Measurements from ENCODE around the gene ZFYVE21. TPM values are rescaled to one million over a fixed set of nuclear protein-coding genes. Genes with fewer than 3 reads are reported as not detected.

Gene ZFYVE21
- total RNA-seq, 1 donor from 2014 or later = 86.6 TPM

GRCh38 chr14:103714063-103714724, 1.4 kb upstream of the ZFYVE21 start:
- ATAC-seq (no peak), DNase-seq (ENCODE audit: low spot score) (no peak)
- intact Hi-C loops (cut with DNase I) = no loop called here

GRCh38 chr14:103716091-103716801, 636 bp downstream of the ZFYVE21 start:
- no peak for ATAC-seq
- peak; percentile 76 for DNase-seq (ENCODE audit: low spot score)
- intact Hi-C loops (cut with DNase I) = no loop called here

GRCh38 chr14:103716899-103717411, 1.3 kb downstream of the ZFYVE21 start:
- intact Hi-C loops (cut with DNase I) = loop anchor here (1.0 kb wide), 1 partner anchor 9 kb away; no protein-coding TSS in a partner anchor
- ATAC-seq = no peak

GRCh38 chr14:103718572-103718971, 3.0 kb downstream of the ZFYVE21 start:
- ATAC-seq (no peak), DNase-seq (ENCODE audit: low spot score) (no peak)
- intact Hi-C loops (cut with DNase I) = no loop called here

More at GRCh38 chr14:103716899-103717411, 1.3 kb downstream of the ZFYVE21 start:
- no peak for DNase-seq (ENCODE audit: low spot score)

GRCh38 chr14:103719751-103720150, 4.1 kb downstream of the ZFYVE21 start:
- intact Hi-C loops (cut with DNase I) = no loop called here
- ATAC-seq = no peak
- no peak for DNase-seq (ENCODE audit: low spot score)

- ATAC-seq = no peak
- intact Hi-C loops (cut with DNase I) = no loop called here
- DNase-seq (ENCODE audit: low spot score) = no peak
Observed at GRCh38 chr14:103721334-103722120, 5.9 kb downstream of the ZFYVE21 start.

- ATAC-seq (no peak), DNase-seq (ENCODE audit: low spot score) (no peak)
- intact Hi-C loops (cut with DNase I) = no loop called here
Observed at GRCh38 chr14:103723748-103724081, 8.1 kb downstream of the ZFYVE21 start.

- intact Hi-C loops (cut with DNase I) = no loop called here
- peak; percentile 86 for DNase-seq (ENCODE audit: low spot score)
- ATAC-seq = peak; percentile 79
Observed at GRCh38 chr14:103724116-103724515, 8.5 kb downstream of the ZFYVE21 start.

GRCh38 chr14:103725001-103725682, 9.5 kb downstream of the ZFYVE21 start:
- DNase-seq (ENCODE audit: low spot score) = no peak
- intact Hi-C loops (cut with DNase I) = no loop called here
- ATAC-seq = no peak

GRCh38 chr14:103725739-103726395, 10.3 kb downstream of the ZFYVE21 start:
- DNase-seq (ENCODE audit: low spot score) = no peak
- intact Hi-C loops (cut with DNase I) = loop anchor here (1.0 kb wide), 1 partner anchor 9 kb away; no protein-coding TSS in a partner anchor
- ATAC-seq = no peak

GRCh38 chr14:103726474-103726873, 10.9 kb downstream of the ZFYVE21 start:
- intact Hi-C loops (cut with DNase I) = loop anchor here (1.0 kb wide), 1 partner anchor 9 kb away; no protein-coding TSS in a partner anchor
- ATAC-seq = no peak
- no peak for DNase-seq (ENCODE audit: low spot score)

GRCh38 chr14:103727313-103727980, 11.8 kb downstream of the ZFYVE21 start:
- DNase-seq (ENCODE audit: low spot score) (no peak), ATAC-seq (no peak)
- intact Hi-C loops (cut with DNase I) = no loop called here

GRCh38 chr14:103728141-103728540, 12.5 kb downstream of the ZFYVE21 start:
- DNase-seq (ENCODE audit: low spot score) (no peak), ATAC-seq (no peak)

GRCh38 chr14:103728721-103729120, 13.1 kb downstream of the ZFYVE21 start:
- intact Hi-C loops (cut with DNase I) = no loop called here
- DNase-seq (ENCODE audit: low spot score) = no peak
- no peak for ATAC-seq

More at GRCh38 chr14:103728141-103728540, 12.5 kb downstream of the ZFYVE21 start:
- intact Hi-C loops (cut with DNase I) = no loop called here

GRCh38 chr14:103729496-103730448, 14.2 kb downstream of the ZFYVE21 start:
- DNase-seq (ENCODE audit: low spot score) (no peak), ATAC-seq (no peak)
- intact Hi-C loops (cut with DNase I) = no loop called here

- ATAC-seq (no peak), DNase-seq (ENCODE audit: low spot score) (no peak)
- intact Hi-C loops (cut with DNase I) = no loop called here
Observed at GRCh38 chr14:103730490-103731035, 15.0 kb downstream of the ZFYVE21 start.

- intact Hi-C loops (cut with DNase I) = no loop called here
- ATAC-seq = no peak
- DNase-seq (ENCODE audit: low spot score) = no peak
Observed at GRCh38 chr14:103731481-103731880, 15.9 kb downstream of the ZFYVE21 start.
